ENCODE data around the gene SESN3.

Gene SESN3

GRCh38 chr11:95242845-95243605, 12.0 kb upstream of the SESN3 start:
- no peak overlapping the region for H3K4me3 ChIP-seq (replicated peaks; ENCODE audit: low read depth, low read length)
- TF ChIP-seq, protein P1, sequence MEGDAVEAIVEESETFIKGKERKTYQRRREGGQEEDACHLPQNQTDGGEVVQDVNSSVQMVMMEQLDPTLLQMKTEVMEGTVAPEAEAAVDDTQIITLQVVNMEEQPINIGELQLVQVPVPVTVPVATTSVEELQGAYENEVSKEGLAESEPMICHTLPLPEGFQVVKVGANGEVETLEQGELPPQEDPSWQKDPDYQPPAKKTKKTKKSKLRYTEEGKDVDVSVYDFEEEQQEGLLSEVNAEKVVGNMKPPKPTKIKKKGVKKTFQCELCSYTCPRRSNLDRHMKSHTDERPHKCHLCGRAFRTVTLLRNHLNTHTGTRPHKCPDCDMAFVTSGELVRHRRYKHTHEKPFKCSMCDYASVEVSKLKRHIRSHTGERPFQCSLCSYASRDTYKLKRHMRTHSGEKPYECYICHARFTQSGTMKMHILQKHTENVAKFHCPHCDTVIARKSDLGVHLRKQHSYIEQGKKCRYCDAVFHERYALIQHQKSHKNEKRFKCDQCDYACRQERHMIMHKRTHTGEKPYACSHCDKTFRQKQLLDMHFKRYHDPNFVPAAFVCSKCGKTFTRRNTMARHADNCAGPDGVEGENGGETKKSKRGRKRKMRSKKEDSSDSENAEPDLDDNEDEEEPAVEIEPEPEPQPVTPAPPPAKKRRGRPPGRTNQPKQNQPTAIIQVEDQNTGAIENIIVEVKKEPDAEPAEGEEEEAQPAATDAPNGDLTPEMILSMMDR (IDR thresholded peaks at IDR 0.05; ENCODE audit: low read length, missing control alignments), result no peak
- no peak for DNase-seq (ENCODE audit: low read depth)

GRCh38 chr11:95242091-95242844, 11.3 kb upstream of the SESN3 start:
- TF ChIP-seq, protein P1 (IDR thresholded peaks at IDR 0.05; ENCODE audit: low read length, missing control alignments), result no peak
- DNase-seq (ENCODE audit: low read depth), result no peak
- no peak overlapping the region for H3K4me3 ChIP-seq (replicated peaks; ENCODE audit: low read depth, low read length)

DNA sequence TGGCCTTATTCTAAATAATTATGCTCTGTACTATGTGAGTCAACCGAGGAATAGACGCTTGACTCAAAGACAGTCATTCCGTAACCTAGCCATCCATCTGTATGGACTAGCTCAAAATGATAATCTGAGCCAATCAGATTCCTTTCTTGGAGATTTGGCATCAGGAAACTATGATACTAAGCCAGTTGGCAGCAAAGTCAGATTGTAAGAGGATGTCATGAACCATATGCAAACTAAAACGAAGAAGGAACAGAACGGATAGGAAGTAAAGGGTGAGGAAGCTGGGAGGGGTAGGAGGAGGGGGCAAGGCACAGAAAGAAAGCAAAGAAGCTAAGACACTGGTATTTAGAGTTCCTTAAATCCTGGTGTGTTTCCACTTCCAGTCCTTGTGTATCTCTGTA, 10.7 kb upstream of the SESN3 start:
- H3K4me3 ChIP-seq (replicated peaks; ENCODE audit: low read depth, low read length), result no peak overlapping the region
- DNase-seq (ENCODE audit: low read depth), result peak; percentile 15

GRCh38 chr11:95239871-95240649, 9.1 kb upstream of the SESN3 start:
- TF ChIP-seq, protein P1 (IDR thresholded peaks at IDR 0.05; ENCODE audit: low read length, missing control alignments), result no peak
- H3K4me3 ChIP-seq (replicated peaks; ENCODE audit: low read depth, low read length), result no peak overlapping the region
- no peak for DNase-seq (ENCODE audit: low read depth)

More for the DNA sequence above, 10.7 kb upstream of the SESN3 start:
- TF ChIP-seq, protein P1 (IDR thresholded peaks at IDR 0.05; ENCODE audit: low read length, missing control alignments), result no peak

GRCh38 chr11:95232666-95233065, 1.7 kb upstream of the SESN3 start:
- peak overlapping the region; percentile 71 for H3K4me3 ChIP-seq (replicated peaks; ENCODE audit: low read depth, low read length)
- TF ChIP-seq, protein P1 (IDR thresholded peaks at IDR 0.05; ENCODE audit: low read length, missing control alignments), result no peak
- DNase-seq (ENCODE audit: low read depth), result no peak

- TF ChIP-seq, protein P1 (IDR thresholded peaks at IDR 0.05; ENCODE audit: low read length, missing control alignments), result no peak
- H3K4me3 ChIP-seq (replicated peaks; ENCODE audit: low read depth, low read length), result peak overlapping the region; percentile 71
- DNase-seq (ENCODE audit: low read depth), result peak; percentile 45
These were observed 1.0 kb upstream of the SESN3 start for GRCh38 chr11:95231881-95232605.
